GM19099 (cell line): ENCODE measurements around the gene PLD6.

Experiments
- POLR2A ChIP-seq: IDR thresholded peaks from 3 replicates; pipeline ENCODE4 v1.6.1; 2011; ENCODE audit warnings: low read depth; ENCODE audit not compliant: insufficient read length; ENCODE audit errors: extremely low read depth

PLD6 gene

DNA sequence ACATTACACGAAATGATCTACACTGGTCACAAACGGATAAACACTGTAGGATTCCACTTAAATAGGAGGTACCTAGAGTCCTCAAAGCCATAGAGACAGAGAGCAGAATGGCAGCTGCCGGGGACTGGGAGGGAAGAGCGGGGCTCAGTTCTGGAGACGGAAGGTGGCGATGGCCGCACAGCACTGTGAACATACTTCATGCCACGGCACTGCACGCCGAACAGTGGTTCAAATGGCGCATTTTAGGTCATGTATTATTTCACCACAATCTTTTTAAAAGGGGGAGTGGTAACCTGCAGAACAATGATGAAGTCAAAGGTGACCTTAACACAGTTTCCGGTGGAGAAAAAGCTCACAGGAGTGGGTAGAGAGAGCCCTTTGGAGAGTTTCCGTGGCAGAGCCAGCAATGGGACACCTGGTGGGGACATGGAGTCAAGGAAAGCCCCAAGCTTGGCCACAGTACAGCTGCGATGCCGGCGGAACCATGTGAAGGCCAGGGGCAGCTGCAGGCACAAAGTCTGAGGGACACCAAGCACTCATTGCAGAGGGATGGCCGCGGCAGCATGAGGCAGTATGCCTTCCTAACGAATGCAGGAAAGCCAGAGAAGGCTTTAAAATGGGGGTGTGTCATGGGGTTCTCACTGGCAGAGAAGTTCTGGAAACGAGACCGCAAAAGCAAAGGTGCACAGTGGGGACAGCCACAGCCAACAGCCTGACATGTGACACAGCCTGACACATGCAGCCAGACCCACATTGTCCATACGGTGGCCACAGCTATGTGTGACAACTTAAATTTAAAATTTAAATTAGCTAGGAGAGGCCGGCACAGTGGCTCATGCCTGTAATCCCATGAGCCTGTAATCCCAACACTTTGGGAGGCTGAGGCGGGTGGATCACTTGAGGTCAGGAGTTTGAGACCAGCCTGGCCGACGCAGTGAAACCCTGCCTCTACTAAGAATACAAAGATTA is 23.6 kb upstream of the PLD6 start:
- no peak for TF ChIP-seq POLR2A

DNA sequence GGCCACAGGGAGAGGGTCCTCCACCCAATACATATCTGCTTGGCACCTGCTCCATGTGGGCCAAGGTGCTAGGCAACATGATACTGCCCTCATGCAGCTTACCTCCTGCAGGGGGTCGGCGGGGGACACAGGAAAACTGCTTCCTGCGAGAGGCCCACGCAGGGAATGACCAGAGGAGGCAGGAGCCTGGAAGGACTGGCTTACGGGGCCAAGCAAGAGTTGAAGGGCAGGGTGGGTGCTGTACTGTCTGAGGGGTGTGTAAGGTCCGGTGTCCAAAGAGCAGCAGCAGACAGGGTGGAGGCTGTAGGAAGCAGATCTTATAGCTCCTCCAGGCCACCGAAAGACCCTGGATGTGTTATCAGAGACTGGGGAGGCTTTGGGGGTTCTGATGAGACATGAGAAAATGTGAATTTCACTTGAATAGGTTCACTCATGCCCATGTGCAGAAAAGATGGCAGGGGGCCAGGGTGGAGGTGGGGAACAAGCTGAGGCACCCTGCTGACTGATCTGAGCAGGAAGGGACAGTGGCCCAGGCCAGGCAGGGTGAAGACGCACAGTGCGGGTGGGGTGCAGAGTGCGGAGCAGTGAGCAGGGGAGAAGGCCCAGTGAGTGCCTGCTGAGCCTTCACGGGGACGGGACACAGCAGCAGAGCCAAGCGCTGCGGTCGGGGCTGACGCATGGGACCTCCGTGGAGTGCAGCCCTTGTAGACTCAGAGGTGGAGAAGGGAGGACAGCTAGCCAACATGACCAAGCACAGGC is 22.6 kb upstream of the PLD6 start:
- TF ChIP-seq POLR2A, result no peak

DNA sequence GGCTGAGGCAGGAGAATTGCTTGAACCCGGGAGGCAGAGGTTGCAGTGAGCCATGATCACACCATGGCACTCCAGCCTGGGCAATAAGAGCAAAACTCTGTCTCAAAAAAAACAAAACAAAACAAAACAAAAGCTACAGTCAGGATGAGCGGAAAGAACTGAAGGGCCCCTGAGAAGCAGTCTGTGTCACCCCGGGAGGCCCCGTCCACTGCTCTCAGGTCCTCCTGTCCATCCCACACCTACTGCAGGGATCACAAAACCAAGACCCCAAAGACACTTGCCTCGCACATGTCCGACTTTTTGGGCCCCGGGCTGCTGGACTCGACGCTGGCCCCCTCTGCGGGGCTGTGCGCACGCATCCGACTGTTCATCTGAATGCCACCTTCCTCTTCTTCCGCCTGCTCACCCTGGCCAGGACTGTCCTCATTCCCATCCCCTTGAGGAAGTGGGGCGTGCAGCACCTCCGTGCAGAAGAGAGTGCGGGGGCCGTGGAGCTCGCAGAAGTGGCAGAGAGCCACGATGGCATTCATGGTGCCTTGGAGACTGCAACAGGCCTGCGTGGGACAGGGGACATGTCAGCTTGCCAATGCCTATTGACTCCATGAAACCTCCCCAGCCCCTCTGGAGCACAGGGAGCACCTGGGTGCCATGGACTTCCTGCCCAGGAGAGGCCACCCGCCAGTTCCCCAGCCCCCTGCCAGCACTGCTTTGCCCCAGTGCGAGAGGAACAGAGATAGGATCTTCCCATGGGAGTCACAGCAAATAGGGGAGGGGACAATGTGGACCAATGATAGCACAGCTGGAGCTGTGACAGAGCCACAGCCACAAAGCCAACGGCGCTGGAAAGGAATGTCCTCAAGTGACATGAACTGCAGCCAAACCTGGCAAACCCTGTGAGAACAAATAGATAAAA is 21.7 kb upstream of the PLD6 start:
- no peak for TF ChIP-seq POLR2A

DNA sequence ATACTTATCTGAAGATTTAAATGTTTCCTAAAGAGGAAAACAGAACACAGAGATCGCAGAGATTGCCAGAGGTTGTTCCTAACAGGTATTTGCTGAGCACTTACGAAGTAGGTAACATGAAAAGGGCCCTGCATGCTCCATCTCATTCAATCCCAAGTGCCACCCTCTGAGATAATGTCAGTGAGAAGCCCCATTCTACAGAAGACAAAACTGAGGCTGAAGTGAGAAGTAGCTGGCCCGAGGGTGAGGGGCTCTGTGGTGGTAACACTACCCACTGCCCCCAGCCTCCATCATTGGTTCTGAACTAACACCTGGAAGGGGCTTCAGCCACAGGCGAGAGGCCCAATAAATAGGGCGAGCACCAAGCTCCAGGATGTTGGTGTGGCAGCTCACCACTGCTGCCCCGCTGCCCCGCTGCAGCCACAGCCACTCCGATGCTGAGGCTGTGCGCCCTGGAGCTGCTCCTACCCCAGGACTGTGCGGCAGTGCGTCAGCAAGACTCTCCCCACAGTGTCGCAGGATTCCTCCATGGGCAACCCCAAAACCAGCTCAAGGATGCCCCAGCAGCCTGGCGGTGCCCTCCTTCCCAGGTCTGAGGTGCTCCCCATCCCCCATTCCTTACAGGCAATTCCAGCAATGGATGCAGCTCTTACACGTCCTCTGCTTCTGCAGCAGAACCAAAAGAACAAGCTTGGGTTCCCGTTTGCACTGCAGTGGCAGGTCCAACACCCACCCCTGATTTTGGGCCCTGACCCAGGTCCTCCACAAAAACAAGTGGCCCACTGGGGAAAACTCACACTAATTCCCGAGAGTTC is 20.5 kb upstream of the PLD6 start:
- no peak for TF ChIP-seq POLR2A

DNA sequence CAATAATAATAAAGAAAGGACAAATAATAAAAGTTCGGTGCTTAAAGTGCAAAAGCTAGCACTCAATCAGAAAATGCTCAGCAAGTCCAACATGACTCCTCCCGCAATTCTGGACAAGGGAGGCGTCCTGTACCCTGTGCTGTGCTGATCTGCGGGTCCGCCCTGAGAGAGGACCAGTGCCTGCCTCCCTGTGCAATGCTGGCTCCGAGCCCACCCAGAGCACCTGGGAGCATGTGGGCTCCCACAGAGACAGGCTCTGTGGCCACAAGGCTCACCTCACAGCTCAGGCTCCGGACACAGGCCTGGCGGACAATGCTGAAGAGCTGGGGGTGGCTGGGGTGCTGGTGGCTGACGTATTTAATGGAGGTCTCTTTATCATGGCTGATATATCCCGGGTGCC is 19.8 kb upstream of the PLD6 start:
- no peak for TF ChIP-seq POLR2A

DNA sequence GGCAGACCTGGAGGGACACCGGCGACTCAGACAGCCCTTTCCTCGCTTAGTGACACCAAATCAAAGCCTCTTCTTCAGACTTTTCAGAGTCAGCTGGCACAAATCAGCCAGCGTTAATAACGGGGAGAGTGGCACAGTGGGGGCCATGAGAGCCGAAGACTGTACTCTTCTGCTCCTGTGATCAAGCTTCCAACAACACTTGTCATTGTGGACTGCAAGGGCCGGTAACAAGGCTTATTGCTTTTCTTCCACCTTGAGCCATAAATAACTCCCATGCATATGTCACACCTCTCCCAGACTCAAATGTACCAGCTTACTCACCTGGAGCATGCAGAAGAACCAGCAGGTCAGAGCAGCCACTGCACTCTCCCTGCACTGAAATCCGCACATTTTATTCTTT is 18.0 kb upstream of the PLD6 start:
- TF ChIP-seq POLR2A, result no peak

DNA sequence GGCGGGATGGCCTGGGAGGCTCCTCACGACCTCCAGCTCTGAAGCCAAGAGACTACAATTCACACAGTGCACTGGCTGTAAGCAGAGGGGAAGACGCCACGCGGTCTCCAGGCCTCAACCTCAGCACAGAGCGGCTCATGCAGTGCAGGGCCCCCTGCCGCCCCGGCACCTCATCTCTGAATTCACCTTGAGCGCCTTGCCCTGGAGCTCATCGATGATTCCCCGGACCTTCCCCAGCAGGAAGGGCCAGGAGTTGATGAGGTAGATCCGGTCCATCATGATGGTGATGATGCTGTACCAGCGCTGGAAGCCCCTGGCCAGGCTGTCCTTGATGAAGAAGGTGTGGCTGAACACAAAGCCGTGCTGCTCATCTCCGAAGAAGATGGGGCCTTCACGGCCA is 17.6 kb upstream of the PLD6 start:
- no peak for TF ChIP-seq POLR2A

DNA sequence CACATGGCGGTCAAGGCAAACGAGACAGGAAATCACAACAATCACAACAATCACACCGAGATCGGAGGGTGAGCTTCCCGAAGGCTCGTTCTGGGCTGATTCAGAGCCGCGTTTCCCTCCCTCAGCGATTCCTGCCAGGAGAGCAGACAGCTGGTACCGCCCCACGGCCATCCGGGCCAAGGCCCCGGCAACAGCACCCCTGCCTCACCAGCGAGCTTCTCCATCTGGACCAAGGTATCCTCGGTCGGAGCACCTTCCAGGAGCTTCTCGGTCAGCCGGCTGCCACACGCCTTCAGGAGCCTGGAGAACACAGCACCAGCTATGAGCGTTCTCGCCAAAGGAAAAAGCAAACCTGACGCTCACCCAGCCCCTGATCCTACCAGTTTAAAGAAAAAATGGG is 15.2 kb upstream of the PLD6 start:
- TF ChIP-seq POLR2A, result no peak

DNA sequence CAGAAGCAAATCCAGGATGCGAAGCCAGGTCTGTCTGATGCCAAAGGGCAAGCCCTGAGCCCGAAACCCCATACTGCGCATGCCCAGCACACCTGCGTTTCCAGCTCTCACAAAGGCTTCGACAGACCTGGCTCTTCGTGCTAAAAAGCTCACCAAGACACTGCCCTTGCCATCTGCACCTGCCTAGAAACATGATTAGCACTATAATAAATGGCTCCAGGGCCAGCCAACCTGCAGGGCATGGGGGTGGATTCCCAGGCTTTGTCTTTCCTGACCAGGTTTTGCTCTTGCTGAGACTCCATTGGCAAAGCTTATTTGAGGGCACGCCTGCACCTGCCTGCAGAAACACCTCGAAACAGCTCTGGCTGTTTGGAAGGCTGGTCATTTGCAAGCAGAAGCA is 14.4 kb upstream of the PLD6 start:
- TF ChIP-seq POLR2A, result no peak

DNA sequence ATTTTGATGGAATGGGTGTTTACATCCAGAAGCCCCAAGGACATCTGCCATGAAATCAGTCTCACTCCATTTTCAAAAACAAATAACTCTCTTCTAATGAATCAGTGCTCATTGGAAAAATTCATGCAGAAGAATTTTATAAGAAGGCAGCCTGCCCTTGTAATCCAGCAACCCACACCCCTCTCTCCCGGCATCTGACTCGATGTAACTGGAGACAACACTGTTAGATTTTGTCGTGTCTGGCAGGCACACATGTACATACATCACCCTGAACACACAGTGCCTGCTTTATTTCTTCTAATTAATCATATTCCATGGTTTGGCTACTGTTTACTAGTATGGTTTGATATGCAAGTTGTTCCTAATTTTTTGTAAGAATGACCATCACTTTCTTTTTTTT is 11.9 kb upstream of the PLD6 start:
- TF ChIP-seq POLR2A, result no peak

DNA sequence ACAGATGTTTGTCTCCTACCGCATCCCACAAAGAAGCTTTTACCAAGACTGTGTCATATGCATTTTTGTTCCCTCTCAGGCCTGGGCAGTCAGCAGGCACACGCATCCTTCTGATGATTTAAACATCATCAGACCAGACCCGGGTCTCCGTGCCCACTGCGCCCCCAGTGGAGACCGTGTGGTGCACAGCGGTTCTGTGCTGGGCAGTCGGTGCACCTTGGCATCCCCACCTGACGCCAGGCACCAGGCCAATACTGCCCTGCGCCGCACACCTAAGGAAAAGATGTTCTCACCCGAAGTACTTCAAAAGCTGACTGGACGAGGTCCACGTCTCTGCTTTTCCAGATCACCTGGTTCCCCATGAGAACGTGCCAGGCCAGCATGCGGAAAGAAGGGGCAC is 10.6 kb upstream of the PLD6 start:
- TF ChIP-seq POLR2A, result no peak

DNA sequence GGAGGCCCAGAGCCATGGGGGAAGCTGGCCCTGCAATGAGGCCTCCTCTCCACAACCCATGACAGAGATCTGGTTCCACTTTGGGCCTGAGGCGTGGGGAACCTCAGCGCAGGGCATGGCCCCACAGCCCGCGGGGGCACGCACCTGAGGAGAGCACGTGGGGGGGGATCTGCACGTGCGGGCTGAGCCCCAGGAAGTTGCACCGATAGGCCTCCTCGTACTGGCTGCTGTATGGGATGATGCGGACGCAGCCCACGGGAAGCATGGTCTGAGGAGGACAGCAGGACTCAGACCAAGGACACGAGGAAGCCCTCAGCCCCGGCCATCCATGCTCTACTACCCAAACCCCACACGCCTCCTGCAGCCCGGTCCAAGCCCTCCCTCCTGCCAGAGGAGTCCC is 10.1 kb upstream of the PLD6 start:
- TF ChIP-seq POLR2A, result no peak

DNA sequence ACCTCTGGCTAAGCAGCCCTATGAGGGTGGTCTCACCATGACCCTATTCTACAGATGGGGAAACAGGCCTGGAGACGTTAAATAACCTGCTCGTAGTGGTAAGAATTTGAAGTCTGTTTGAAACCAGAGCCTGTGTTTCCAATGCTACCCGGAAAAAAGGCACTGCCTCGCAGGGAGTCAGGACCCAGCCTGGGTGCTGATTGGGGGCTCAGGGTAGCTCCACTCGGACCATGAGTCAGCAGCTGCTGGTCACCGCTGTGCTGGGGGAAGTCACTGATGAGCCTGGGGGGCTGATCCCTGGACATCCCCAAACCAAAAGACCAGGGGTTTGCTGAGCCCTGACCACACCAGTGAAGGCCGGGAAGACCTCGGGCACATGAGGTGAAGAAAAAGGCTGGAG is 9.4 kb upstream of the PLD6 start:
- TF ChIP-seq POLR2A, result no peak
